Upper lobe of left lung (tissue), 4 donors: ENCODE data around the gene NSMCE1.

Experiments
- EP300 ChIP-seq, 4 donors: sonication (generic); formaldehyde crosslinking; IDR thresholded peaks; one replicate each; pipeline ENCODE4 v1.5.1; 2017; ENCODE audit warnings: antibody characterized with exemption in 4 of 4, control low read depth in 2 of 4
- POLR2A ChIP-seq, 4 donors: fragments of 450-650 bp; IDR thresholded peaks; one replicate each; pipeline ENCODE4 v1.5.1; 2016 to 2017; ENCODE audit warnings: antibody characterized with exemption in 4 of 4, mild to moderate bottlenecking in 2 of 4
- POLR2AphosphoS5 ChIP-seq, 2 donors: sonication (generic); formaldehyde crosslinking; IDR thresholded peaks; one replicate each; pipeline ENCODE4 v1.5.1; 2017; ENCODE audit warnings: antibody characterized with exemption in 2 of 2
- TF ChIP-seq, protein P1 (sequence below), 6 experiments: fragments of 450-650 bp in 4 of 6; fragments of 200-600 bp in 2 of 6; sonication (generic) in 2 of 6; IDR thresholded peaks; one replicate each; pipeline ENCODE4 v1.5.1; 2016 to 2019; ENCODE audit warnings: antibody characterized with exemption in 6 of 6

DNA sequence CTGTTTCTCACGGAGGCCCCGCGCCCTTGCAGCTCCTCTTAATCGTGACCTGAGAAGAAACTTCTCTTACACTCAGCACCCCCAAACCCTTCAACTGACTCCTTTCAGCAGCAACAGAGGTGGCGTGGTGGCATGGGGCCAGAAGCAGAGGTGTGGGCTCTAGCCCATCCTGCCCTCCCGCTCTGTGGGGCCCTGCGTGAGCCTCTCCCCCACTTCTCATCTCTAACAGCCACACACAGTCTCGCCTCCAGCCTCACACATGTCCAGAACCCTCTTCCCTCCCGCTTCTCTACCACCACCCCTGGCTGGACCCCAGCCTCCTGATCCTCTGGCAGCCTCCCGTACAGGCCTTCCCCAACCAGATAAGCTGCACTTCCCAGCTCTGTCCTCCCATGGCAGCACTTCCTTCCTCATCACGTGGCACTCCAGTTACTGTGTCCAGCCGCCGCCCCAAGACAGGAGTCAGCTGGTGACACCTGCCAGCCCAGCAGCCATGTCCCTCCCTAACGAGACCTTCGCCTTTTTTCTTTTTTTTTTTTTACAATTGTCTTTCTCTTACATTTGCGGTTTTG, 30.5 kb downstream of the NSMCE1 start:
- TF ChIP-seq, protein P1, sequence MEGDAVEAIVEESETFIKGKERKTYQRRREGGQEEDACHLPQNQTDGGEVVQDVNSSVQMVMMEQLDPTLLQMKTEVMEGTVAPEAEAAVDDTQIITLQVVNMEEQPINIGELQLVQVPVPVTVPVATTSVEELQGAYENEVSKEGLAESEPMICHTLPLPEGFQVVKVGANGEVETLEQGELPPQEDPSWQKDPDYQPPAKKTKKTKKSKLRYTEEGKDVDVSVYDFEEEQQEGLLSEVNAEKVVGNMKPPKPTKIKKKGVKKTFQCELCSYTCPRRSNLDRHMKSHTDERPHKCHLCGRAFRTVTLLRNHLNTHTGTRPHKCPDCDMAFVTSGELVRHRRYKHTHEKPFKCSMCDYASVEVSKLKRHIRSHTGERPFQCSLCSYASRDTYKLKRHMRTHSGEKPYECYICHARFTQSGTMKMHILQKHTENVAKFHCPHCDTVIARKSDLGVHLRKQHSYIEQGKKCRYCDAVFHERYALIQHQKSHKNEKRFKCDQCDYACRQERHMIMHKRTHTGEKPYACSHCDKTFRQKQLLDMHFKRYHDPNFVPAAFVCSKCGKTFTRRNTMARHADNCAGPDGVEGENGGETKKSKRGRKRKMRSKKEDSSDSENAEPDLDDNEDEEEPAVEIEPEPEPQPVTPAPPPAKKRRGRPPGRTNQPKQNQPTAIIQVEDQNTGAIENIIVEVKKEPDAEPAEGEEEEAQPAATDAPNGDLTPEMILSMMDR (IDR thresholded peaks at IDR 0.05): peak in 2 of 6 experiments; percentile 6 to 10
- TF ChIP-seq POLR2A (IDR thresholded peaks at IDR 0.05) (no peak), EP300 (IDR thresholded peaks at IDR 0.05) (peak in 1 of 4 donors; percentile 24), POLR2AphosphoS5 (IDR thresholded peaks at IDR 0.05) (peak in 1 of 2 donors; percentile 48)
